OCI-LY3 (cell line): Measurements from ENCODE around the gene ACOXL.

ENCODE experiments used
- H2AFZ ChIP-seq: fragments of 200-600, 300-600 bp; shearing (Covaris generic); 2 replicates; pipeline ENCODE4 v1.6.0; 2014; ENCODE audit warnings: antibody characterized with exemption, low read depth, low read length
- H3K27ac ChIP-seq: fragments of 200-600, 300-600 bp; sonication (generic); 2 replicates; pipeline ENCODE4 v1.5.1; 2014; ENCODE audit warnings: mild to moderate bottlenecking, low read length, moderate library complexity, mixed read lengths
- H3K27me3 ChIP-seq: fragments of 200-600, 300-600 bp; sonication (generic); 2 replicates; pipeline ENCODE4 v1.6.1; 2014; ENCODE audit warnings: low read depth, low read length, mixed read lengths
- H3K36me3 ChIP-seq: fragments of 200-600, 300-600 bp; sonication (generic); replicated peaks from 2 replicates; pipeline ENCODE3; 2014; ENCODE audit warnings: low read depth, low read length, mixed read lengths
- H3K4me1 ChIP-seq: fragments of 300-600, 200-600 bp; sonication (generic); 2 replicates; pipeline ENCODE4 v1.6.1; 2014; ENCODE audit warnings: low read length, mixed read lengths
- H3K4me2 ChIP-seq: fragments of 200-600, 300-600 bp; sonication (generic); 2 replicates; pipeline ENCODE4 v1.6.1; 2014; ENCODE audit warnings: low read length, mixed read lengths
- H3K4me3 ChIP-seq: fragments of 300-600, 200-600 bp; sonication (generic); 2 replicates; pipeline ENCODE4 v1.5.1; 2014; ENCODE audit warnings: antibody characterized with exemption, mild to moderate bottlenecking, low read length, moderate library complexity
- H3K79me2 ChIP-seq: fragments of 300-600, 200-600 bp; shearing (Covaris generic); 2 replicates; pipeline ENCODE4 v1.6.1; 2014; ENCODE audit warnings: mild to moderate bottlenecking, low read length, mixed read lengths
- H3K9ac ChIP-seq: fragments of 300-600, 200-600 bp; shearing (Covaris generic); 2 replicates; pipeline ENCODE4 v1.6.0; 2014; ENCODE audit warnings: mild to moderate bottlenecking, low read length, moderate library complexity
- H3K9me3 ChIP-seq: fragments of 200-600, 300-600 bp; shearing (Covaris generic); 2 replicates; pipeline ENCODE4 v1.6.1; 2014; ENCODE audit warnings: low read length, mixed read lengths; ENCODE audit not compliant: insufficient read depth
- H4K20me1 ChIP-seq: fragments of 200-600, 300-600 bp; sonication (generic); 2 replicates; pipeline ENCODE4 v1.6.1; 2016; ENCODE audit warnings: low read length, mixed read lengths; ENCODE audit not compliant: insufficient read depth
- CTCF ChIP-seq: fragments of 200-600, 300-600 bp; sonication (generic); IDR thresholded peaks from 2 replicates; pipeline ENCODE4 v1.5.1; 2014; ENCODE audit warnings: antibody characterized with exemption, low read length, low read depth
- EZH2phosphoT487 ChIP-seq: fragments of 200-600 bp; shearing (Covaris generic); IDR thresholded peaks from 2 replicates; pipeline ENCODE4 v1.6.1; 2018; ENCODE audit warnings: antibody characterized with exemption, mixed run types, low read depth

ACOXL gene

GRCh38 chr2:111017034-111017622, 284.8 kb downstream of the ACOXL start:
- no peaks in the 10 kb centered on the region; the same call in 1 of the 2 replicates for H4K20me1 ChIP-seq
- H3K36me3 ChIP-seq = no peaks in the 10 kb centered on the region
- no peaks in the 10 kb centered on the region for H3K79me2 ChIP-seq
- H3K4me1 ChIP-seq = no peaks in the 10 kb centered on the region
- H3K9ac ChIP-seq = no peak overlapping the region
- H3K9me3 ChIP-seq = no peaks in the 10 kb centered on the region
- peaks cover 36% of the 10 kb centered on the region for H3K27me3 ChIP-seq
- no peak overlapping the region for H2AFZ ChIP-seq
- no peak overlapping the region for H3K27ac ChIP-seq
- H3K4me3 ChIP-seq = no peak overlapping the region
- TF ChIP-seq CTCF = no peak
- no peak for TF ChIP-seq EZH2phosphoT487
- H3K4me2 ChIP-seq = no peak overlapping the region

- H3K4me3 ChIP-seq = no peak overlapping the region
- H3K27me3 ChIP-seq = peaks cover 32% of the 10 kb centered on the region
- H3K36me3 ChIP-seq = no peaks in the 10 kb centered on the region
- H3K9me3 ChIP-seq = no peaks in the 10 kb centered on the region
- H3K4me1 ChIP-seq = no peaks in the 10 kb centered on the region
- no peak overlapping the region for H3K27ac ChIP-seq
- H3K79me2 ChIP-seq = no peaks in the 10 kb centered on the region
- no peaks in the 10 kb centered on the region; the same call in 1 of the 2 replicates for H4K20me1 ChIP-seq
- no peak overlapping the region for H3K4me2 ChIP-seq
- TF ChIP-seq CTCF (no peak), EZH2phosphoT487 (no peak)
- no peak overlapping the region for H2AFZ ChIP-seq
- H3K9ac ChIP-seq = no peak overlapping the region
Measured at GRCh38 chr2:111017909-111018308, 285.5 kb downstream of the ACOXL start.

GRCh38 chr2:111019381-111019780, 287.0 kb downstream of the ACOXL start:
- Histone ChIP-seq H3K79me2 (no peaks in the 10 kb centered on the region), H3K9ac (no peak overlapping the region), H3K27ac (no peak overlapping the region), H3K36me3 (no peaks in the 10 kb centered on the region), H4K20me1 (peaks cover 2% of the 10 kb centered on the region; the same call in 1 of the 2 replicates), H3K27me3 (peaks cover 41% of the 10 kb centered on the region), H3K4me2 (no peak overlapping the region), H3K4me1 (no peaks in the 10 kb centered on the region), H2AFZ (no peak overlapping the region), H3K4me3 (no peak overlapping the region), H3K9me3 (no peaks in the 10 kb centered on the region)
- TF ChIP-seq CTCF (no peak), EZH2phosphoT487 (no peak)

GRCh38 chr2:111022633-111023032, 290.3 kb downstream of the ACOXL start:
- 0 out of 2 replicates have a peak, but pooled peaks cover 2% of the 10 kb centered on the region for H4K20me1 ChIP-seq
- H3K4me1 ChIP-seq = no peaks in the 10 kb centered on the region
- no peaks in the 10 kb centered on the region for H3K9me3 ChIP-seq
- no peak overlapping the region for H2AFZ ChIP-seq
- H3K79me2 ChIP-seq = no peaks in the 10 kb centered on the region
- peaks cover 55% of the 10 kb centered on the region for H3K27me3 ChIP-seq
- no peak overlapping the region for H3K4me3 ChIP-seq
- no peaks in the 10 kb centered on the region for H3K36me3 ChIP-seq
- no peak overlapping the region for H3K4me2 ChIP-seq
- no peak overlapping the region for H3K27ac ChIP-seq
- H3K9ac ChIP-seq = no peak overlapping the region
- TF ChIP-seq EZH2phosphoT487 (no peak), CTCF (no peak)
